PC-3 (cell line): Measurements from ENCODE around the gene ANGPTL8. TPM values are rescaled to one million over a fixed set of nuclear protein-coding genes. Genes with fewer than 3 reads are reported as not detected.

Source experiments
- ATAC-seq: fragments of 200-7000 bp; cut with Tn5 transposase; 2 replicates; pipeline ENCODE4 v1.9.1; 2020; ENCODE audit warnings: mild to moderate bottlenecking, moderate library complexity
- BruUV-seq: library from RNA; stranded (reverse); fragments of 400-500 nt; replicated peaks from 2 replicates; lab custom pipeline; 2021; lab: Mats Ljungman, UMichigan
- CTCF ChIA-PET: fragments of 300-600 bp; sonication (Branson Sonifier 250); formaldehyde crosslinking; loops from one replicate; lab custom pipeline; 2022; ENCODE audit warnings: antibody characterized with exemption; lab: Charles Lee
- POLR2A ChIA-PET: fragments of 300-600 bp; sonication (Branson Sonifier 250); formaldehyde crosslinking; loops from one replicate; lab custom pipeline; 2022; ENCODE audit warnings: antibody characterized with exemption; ENCODE audit not compliant: unreplicated experiment; lab: Charles Lee
- DNase-seq: peaks from one replicate; pipeline ENCODE4 v3.0.0-alpha.2; 2015
- H2AFZ ChIP-seq: fragments of 300-600 bp; sonication (generic); 2 replicates; pipeline ENCODE4 v1.6.0; 2016; ENCODE audit warnings: antibody characterized with exemption, low read length
- H3F3A ChIP-seq: fragments of 300-600 bp; sonication (generic); one replicate; pipeline ENCODE4 v1.6.0; 2017; ENCODE audit warnings: antibody characterized with exemption, low read length, control low read depth, mild to moderate bottlenecking; ENCODE audit not compliant: unreplicated experiment
- H3K27ac ChIP-seq: fragments of 300-600 bp; sonication (generic); 2 replicates; pipeline ENCODE4 v1.5.1; 2016; ENCODE audit warnings: mild to moderate bottlenecking, low read length
- H3K27me3 ChIP-seq: fragments of 300-600 bp; sonication (generic); 2 replicates; pipeline ENCODE4 v1.6.1; 2016; ENCODE audit warnings: low read length, mixed read lengths
- H3K36me3 ChIP-seq: fragments of 300-600 bp; sonication (generic); 2 replicates; pipeline ENCODE4 v1.6.1; 2016; ENCODE audit warnings: low read depth, mixed run types, low read length, mixed read lengths
- H3K4me1 ChIP-seq: fragments of 300-600 bp; sonication (generic); 2 replicates; pipeline ENCODE4 v1.5.1; 2016; ENCODE audit warnings: low read length; ENCODE audit not compliant: insufficient read depth
- H3K4me2 ChIP-seq: fragments of 300-600 bp; sonication (generic); 2 replicates; pipeline ENCODE4 v1.6.0; 2016; ENCODE audit warnings: low read length
- H3K4me3 ChIP-seq: fragments of 300-600 bp; sonication (generic); 2 replicates; pipeline ENCODE4 v1.5.1; 2016; ENCODE audit warnings: mild to moderate bottlenecking, low read length, mixed read lengths
- H3K79me2 ChIP-seq: fragments of 300-600 bp; sonication (generic); 2 replicates; pipeline ENCODE4 v1.6.1; 2017; ENCODE audit warnings: low read length, mixed read lengths
- H3K9ac ChIP-seq: fragments of 300-600 bp; sonication (generic); 2 replicates; pipeline ENCODE4 v1.6.0; 2016; ENCODE audit warnings: mild to moderate bottlenecking, low read length
- H3K9me2 ChIP-seq: fragments of 300-600 bp; sonication (generic); replicated peaks from 2 replicates; pipeline ENCODE4 v1.6.1; 2016; ENCODE audit warnings: mixed run types, low read length, mixed read lengths
- H3K9me3 ChIP-seq: fragments of 300-600 bp; sonication (generic); 2 replicates; pipeline ENCODE4 v1.6.1; 2016; ENCODE audit warnings: low read length, mixed read lengths
- H4K20me1 ChIP-seq: fragments of 300-600 bp; sonication (generic); 2 replicates; pipeline ENCODE4 v1.6.1; 2016; ENCODE audit warnings: low read length, mixed read lengths
- EZH2 ChIP-seq: fragments of 300-600 bp; sonication (generic); IDR thresholded peaks from one replicate; pipeline ENCODE4 v1.6.1; 2017; ENCODE audit warnings: antibody characterized with exemption, mild to moderate bottlenecking, low read length; ENCODE audit not compliant: unreplicated experiment
- EZH2phosphoT487 ChIP-seq: fragments of 300-600 bp; sonication (generic); IDR thresholded peaks from 2 replicates; pipeline ENCODE4 v1.6.1; 2018; ENCODE audit warnings: mild to moderate bottlenecking, antibody characterized with exemption, low read length, borderline replicate concordance
- intact Hi-C: fragments of 100-400 bp; cut with micrococcal nuclease; formaldehyde crosslinking; loops from 2 replicates; pipeline ENCODE4 v1.9.0; 2023
- total RNA-seq: library from RNA; depleted of rRNA; stranded (reverse); fragments of >200 nt; gene quantifications from 2 replicates; pipeline ENCODE4 v1.2.3, GENCODE V29; 2014
- TF ChIP-seq, protein P1 (sequence below): fragments of 300-600 bp; sonication (generic); conservative IDR thresholded peaks from 2 replicates; pipeline ENCODE4 v1.5.1; 2017; ENCODE audit warnings: antibody characterized with exemption, low read depth, mild to moderate bottlenecking, low read length

Gene ANGPTL8
- total RNA-seq, 1 experiment from 2014 or later: not detected

DNA sequence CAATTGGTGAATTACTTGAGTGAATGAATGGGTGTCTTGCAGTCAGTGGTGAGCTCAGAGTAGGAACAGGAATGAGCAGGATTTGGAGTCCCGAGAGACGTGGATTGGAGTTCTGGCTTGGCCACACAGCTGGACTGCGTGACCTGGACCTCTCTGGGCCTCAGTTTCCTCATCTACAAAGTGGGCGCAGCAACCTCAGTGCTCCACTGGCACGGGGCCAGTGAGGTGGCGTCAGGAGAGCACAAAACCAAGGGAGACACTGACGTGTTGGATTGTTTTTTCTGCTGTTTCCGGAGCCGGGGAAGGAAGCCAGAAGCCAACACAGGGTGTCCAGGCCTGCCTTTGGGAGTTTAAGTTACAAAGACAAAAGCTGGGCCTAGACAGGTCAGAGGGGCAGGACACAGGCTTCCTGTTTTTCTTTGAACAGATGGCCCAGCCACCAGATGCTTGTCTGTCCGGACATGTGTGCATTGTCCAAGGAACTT is 29.4 kb downstream of the ANGPTL8 start:
- ATAC-seq (peak; percentile 35), DNase-seq (peak; percentile 63)
- ChIA-PET POLR2A (no interaction called here), CTCF (no interaction called here)
- Histone ChIP-seq H3F3A (peaks cover 4% of the 10 kb centered on the region), H3K4me2 (peak overlapping the region; percentile 14; the same call in 1 of the 2 replicates), H3K27ac (peak overlapping the region; percentile 60), H2AFZ (peak overlapping the region; percentile 36; the same call in 1 of the 2 replicates), H3K79me2 (no peaks in the 10 kb centered on the region), H4K20me1 (no peaks in the 10 kb centered on the region), H3K9me3 (no peaks in the 10 kb centered on the region), H3K4me1 (peaks cover 33% of the 10 kb centered on the region), H3K9ac (0 out of 2 replicates have a peak overlapping the region, but pooled peaks have one; percentile 3), H3K27me3 (no peaks in the 10 kb centered on the region), H3K4me3 (no peak overlapping the region), H3K36me3 (no peaks in the 10 kb centered on the region), H3K9me2 (no peaks in the 10 kb centered on the region)
- BruUV-seq: no TSS peak
- intact Hi-C loops: no loop called here
- TF ChIP-seq EZH2: no peak
- no peak for TF ChIP-seq EZH2phosphoT487
- TF ChIP-seq, protein P1, sequence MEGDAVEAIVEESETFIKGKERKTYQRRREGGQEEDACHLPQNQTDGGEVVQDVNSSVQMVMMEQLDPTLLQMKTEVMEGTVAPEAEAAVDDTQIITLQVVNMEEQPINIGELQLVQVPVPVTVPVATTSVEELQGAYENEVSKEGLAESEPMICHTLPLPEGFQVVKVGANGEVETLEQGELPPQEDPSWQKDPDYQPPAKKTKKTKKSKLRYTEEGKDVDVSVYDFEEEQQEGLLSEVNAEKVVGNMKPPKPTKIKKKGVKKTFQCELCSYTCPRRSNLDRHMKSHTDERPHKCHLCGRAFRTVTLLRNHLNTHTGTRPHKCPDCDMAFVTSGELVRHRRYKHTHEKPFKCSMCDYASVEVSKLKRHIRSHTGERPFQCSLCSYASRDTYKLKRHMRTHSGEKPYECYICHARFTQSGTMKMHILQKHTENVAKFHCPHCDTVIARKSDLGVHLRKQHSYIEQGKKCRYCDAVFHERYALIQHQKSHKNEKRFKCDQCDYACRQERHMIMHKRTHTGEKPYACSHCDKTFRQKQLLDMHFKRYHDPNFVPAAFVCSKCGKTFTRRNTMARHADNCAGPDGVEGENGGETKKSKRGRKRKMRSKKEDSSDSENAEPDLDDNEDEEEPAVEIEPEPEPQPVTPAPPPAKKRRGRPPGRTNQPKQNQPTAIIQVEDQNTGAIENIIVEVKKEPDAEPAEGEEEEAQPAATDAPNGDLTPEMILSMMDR: no peak

DNA sequence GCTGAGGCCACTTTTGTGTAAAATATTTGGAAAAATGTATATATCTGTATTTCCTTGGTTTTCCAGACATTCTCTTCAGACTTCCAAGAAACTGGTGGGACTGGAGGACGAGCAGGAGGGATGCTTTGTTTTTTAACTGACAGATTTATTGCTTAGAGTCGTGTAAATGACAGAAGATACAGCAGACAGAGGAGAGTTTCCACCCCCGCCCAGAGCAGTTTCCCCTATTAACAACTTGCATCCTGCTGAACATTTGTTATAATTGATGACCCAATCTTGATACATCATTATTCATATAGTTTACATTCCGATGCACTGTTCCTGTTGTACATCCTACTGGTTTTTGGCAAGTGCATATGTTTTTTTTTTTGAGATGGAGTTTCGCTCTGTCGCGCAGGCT is 30.0 kb downstream of the ANGPTL8 start:
- Histone ChIP-seq H3K4me3 (no peak overlapping the region), H3F3A (peaks cover 4% of the 10 kb centered on the region), H3K27me3 (no peaks in the 10 kb centered on the region), H3K27ac (peak overlapping the region; percentile 60), H3K36me3 (no peaks in the 10 kb centered on the region), H3K9ac (0 out of 2 replicates have a peak overlapping the region, but pooled peaks have one; percentile 3), H3K9me2 (no peaks in the 10 kb centered on the region), H3K4me1 (peaks cover 31% of the 10 kb centered on the region), H3K9me3 (no peaks in the 10 kb centered on the region), H4K20me1 (no peaks in the 10 kb centered on the region), H3K79me2 (no peaks in the 10 kb centered on the region), H3K4me2 (peak overlapping the region; percentile 14; the same call in 1 of the 2 replicates), H2AFZ (peak overlapping the region; percentile 36; the same call in 1 of the 2 replicates)
- DNase-seq (peak; percentile 32), ATAC-seq (no peak)
- CTCF ChIA-PET: no interaction called here
- POLR2A ChIA-PET: no interaction called here
- intact Hi-C loops: no loop called here
- no TSS peak for BruUV-seq
- TF ChIP-seq, protein P1: no peak
- TF ChIP-seq EZH2phosphoT487 (no peak), EZH2 (no peak)

DNA sequence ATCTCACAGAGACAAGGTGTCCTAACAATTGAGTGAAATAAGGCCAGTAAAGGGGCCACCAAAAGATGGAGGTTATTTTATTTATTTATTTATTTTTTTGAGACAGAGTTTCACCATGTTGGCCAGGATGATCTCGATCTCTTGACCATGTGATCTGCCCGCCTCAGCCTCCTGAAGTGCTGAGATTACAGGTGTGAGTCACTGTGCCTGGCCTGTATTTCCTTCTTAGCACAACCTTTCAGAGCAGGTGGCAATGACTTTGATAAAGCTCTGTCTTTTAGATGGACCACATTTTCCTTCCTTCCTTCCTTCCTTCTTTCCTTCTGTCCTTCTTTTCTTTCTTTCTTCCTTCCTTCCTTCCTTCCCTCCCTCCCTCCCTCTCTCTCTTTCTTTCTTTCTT is 33.9 kb downstream of the ANGPTL8 start:
- DNase-seq (no peak), ATAC-seq (no peak)
- no peak overlapping the region for H3K9ac ChIP-seq
- no peaks in the 10 kb centered on the region for H4K20me1 ChIP-seq
- ChIA-PET CTCF (interaction anchor here (0.6 kb wide), 2 partner anchors 130 to 796 kb away, joined by 3 read pairs; no protein-coding TSS in a partner anchor), POLR2A (interaction anchor here (0.6 kb wide), 1 partner anchor 17 kb away, joined by 3 read pairs; no protein-coding TSS in a partner anchor)
- no peak overlapping the region for H2AFZ ChIP-seq
- no peak overlapping the region for H3K4me2 ChIP-seq
- no peaks in the 10 kb centered on the region for H3K79me2 ChIP-seq
- BruUV-seq: no TSS peak
- intact Hi-C loops: no loop called here
- H3F3A ChIP-seq: peaks cover 4% of the 10 kb centered on the region
- no peaks in the 10 kb centered on the region for H3K36me3 ChIP-seq
- no peaks in the 10 kb centered on the region for H3K27me3 ChIP-seq
- H3K4me1 ChIP-seq: peaks cover 11% of the 10 kb centered on the region
- no peak overlapping the region for H3K4me3 ChIP-seq
- H3K27ac ChIP-seq: no peak overlapping the region
- TF ChIP-seq EZH2 (no peak), EZH2phosphoT487 (no peak)
- TF ChIP-seq, protein P1: no peak
- no peaks in the 10 kb centered on the region for H3K9me2 ChIP-seq
- no peaks in the 10 kb centered on the region for H3K9me3 ChIP-seq
